HFFc6 (cell line): ENCODE measurements around the gene RAB3GAP1. TPM values are rescaled to one million over a fixed set of nuclear protein-coding genes. Genes with fewer than 3 reads are reported as not detected.

Experiments
- DNase-seq: peaks from one replicate; pipeline ENCODE4 v3.0.0-alpha.2; 2018
- H3K27ac Mint-ChIP-seq: 2 replicates; pipeline ENCODE4 v1.8.0; 2020; ENCODE audit warnings: mild to moderate bottlenecking, mixed read lengths
- H3K27me3 Mint-ChIP-seq: 2 replicates; pipeline ENCODE4 v1.8.0; 2021; ENCODE audit warnings: mild to moderate bottlenecking, moderate library complexity, mixed read lengths; ENCODE audit not compliant: insufficient read depth
- H3K36me3 Mint-ChIP-seq: 2 replicates; pipeline ENCODE4 v1.8.0; 2021; ENCODE audit warnings: low read depth, mixed read lengths
- H3K4me1 Mint-ChIP-seq: 2 replicates; pipeline ENCODE4 v1.8.0; 2020; ENCODE audit warnings: low read depth, mixed read lengths
- H3K4me3 Mint-ChIP-seq: 2 replicates; pipeline ENCODE4 v1.8.0; 2020; ENCODE audit warnings: mild to moderate bottlenecking, moderate library complexity, mixed read lengths
- H3K9me3 Mint-ChIP-seq: 2 replicates; pipeline ENCODE4 v1.8.0; 2020; ENCODE audit warnings: mild to moderate bottlenecking, mixed read lengths
- CTCF ChIP-seq: fragments of 200-600 bp; sonication (generic); IDR thresholded peaks from 2 replicates; pipeline ENCODE4 v1.5.0; 2021; ENCODE audit warnings: antibody characterized with exemption, mild to moderate bottlenecking
- total RNA-seq, 6 experiments: library from RNA; stranded (reverse); fragmentation: NEBNext Ultra II Directional; extraction: Animal tissue kit (Norgen Biotek cat#: 25700); gene quantifications; 2 replicates in 1 of 6; 3 replicates in 5 of 6; pipeline ENCODE4 v1.2.3, GENCODE V29; 2021

Gene RAB3GAP1
- total RNA-seq, 6 experiments from 2014 or later, result 52.6 to 61.2 (median 59.1) TPM

- DNase-seq, result no peak
- H3K4me3 Mint-ChIP-seq, result no peak overlapping the region
- peaks cover 10% of the 10 kb centered on the region; the same call in 1 of the 2 replicates for H3K9me3 Mint-ChIP-seq
These were observed 39.6 kb downstream of the RAB3GAP1 start for GRCh38 chr2:135091681-135092080.

DNA sequence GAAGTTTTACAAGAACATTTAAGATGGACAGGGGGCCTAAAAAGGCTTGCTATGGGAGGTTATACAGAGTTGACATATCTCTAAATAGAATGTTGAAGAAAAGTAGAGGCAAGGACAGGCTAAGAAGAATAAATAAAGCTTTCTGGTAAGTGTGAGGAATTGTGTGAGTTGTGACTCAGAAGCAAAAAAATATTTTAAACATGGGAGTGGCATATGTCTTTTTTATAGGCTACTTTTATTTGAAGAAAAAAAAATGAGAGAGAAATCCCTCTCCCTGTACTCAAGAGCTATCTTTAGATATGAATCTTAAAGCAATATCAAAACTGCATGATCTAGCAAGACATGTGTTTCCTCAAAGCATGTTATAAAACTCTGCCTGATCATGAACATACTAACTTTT is 41.1 kb downstream of the RAB3GAP1 start:
- 0 out of 2 replicates have a peak overlapping the region, but pooled peaks have one; percentile 28 for H3K27ac Mint-ChIP-seq
- no peak overlapping the region; the same call in 1 of the 2 replicates for H3K4me3 Mint-ChIP-seq
- H3K4me1 Mint-ChIP-seq, result peaks cover 46% of the 10 kb centered on the region
- no peak for DNase-seq
- H3K9me3 Mint-ChIP-seq, result peaks cover 10% of the 10 kb centered on the region; the same call in 1 of the 2 replicates
- H3K36me3 Mint-ChIP-seq, result peaks cover 44% of the 10 kb centered on the region
- no peaks in the 10 kb centered on the region; the same call in 1 of the 2 replicates for H3K27me3 Mint-ChIP-seq
- TF ChIP-seq CTCF, result no peak

More at GRCh38 chr2:135091681-135092080, 39.6 kb downstream of the RAB3GAP1 start:
- no peak overlapping the region for H3K27ac Mint-ChIP-seq
- no peak for TF ChIP-seq CTCF
- H3K4me1 Mint-ChIP-seq, result peaks cover 53% of the 10 kb centered on the region
- H3K36me3 Mint-ChIP-seq, result peaks cover 37% of the 10 kb centered on the region
- no peaks in the 10 kb centered on the region; the same call in 1 of the 2 replicates for H3K27me3 Mint-ChIP-seq

DNA sequence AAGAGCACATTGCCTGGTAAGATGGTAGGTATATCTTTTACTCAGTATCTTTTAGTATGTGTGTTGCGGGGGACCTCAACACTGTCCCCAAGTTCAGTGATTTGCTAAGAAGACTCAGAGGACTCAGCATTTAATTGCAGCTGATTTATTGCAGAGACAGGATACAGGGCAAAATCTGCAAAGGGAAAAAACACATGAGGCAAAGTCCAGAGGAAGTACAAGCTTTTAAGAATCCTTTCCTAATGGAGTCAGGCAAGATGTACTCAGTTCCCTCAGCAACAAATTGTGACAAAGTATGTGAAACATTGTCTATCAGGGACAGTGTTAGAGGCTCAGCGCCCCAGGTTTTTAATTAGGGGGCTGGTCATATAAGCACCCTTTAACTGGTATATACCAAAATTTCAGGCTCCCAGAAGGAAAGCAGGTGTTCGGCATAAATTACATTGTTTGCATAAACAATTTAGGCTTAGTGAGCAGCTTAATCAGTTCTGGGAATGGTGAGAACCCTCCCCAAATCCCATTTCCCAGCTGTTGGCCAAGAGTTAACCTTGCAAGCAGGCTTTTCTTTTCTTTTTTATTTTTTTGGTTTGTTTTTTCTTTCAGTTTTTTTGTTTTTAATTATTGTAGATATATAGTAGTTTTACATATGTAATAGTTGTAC is 41.7 kb downstream of the RAB3GAP1 start:
- no peak overlapping the region for H3K27ac Mint-ChIP-seq

GRCh38 chr2:135094508-135094907 is 42.4 kb downstream of the RAB3GAP1 start:
- TF ChIP-seq CTCF, result no peak
- Mint-ChIP-seq H3K4me3 (no peak overlapping the region), H3K36me3 (peaks cover 35% of the 10 kb centered on the region), H3K27ac (no peak overlapping the region), H3K9me3 (0 out of 2 replicates have a peak, but pooled peaks cover 1% of the 10 kb centered on the region), H3K4me1 (peaks cover 55% of the 10 kb centered on the region), H3K27me3 (no peaks in the 10 kb centered on the region; the same call in 1 of the 2 replicates)
- no peak for DNase-seq

More for the DNA sequence above, 41.7 kb downstream of the RAB3GAP1 start:
- Mint-ChIP-seq H3K27me3 (no peaks in the 10 kb centered on the region; the same call in 1 of the 2 replicates), H3K36me3 (peaks cover 42% of the 10 kb centered on the region), H3K9me3 (peaks cover 8% of the 10 kb centered on the region; the same call in 1 of the 2 replicates), H3K4me1 (peaks cover 48% of the 10 kb centered on the region), H3K4me3 (no peak overlapping the region)
- TF ChIP-seq CTCF, result no peak
- DNase-seq, result no peak

DNA sequence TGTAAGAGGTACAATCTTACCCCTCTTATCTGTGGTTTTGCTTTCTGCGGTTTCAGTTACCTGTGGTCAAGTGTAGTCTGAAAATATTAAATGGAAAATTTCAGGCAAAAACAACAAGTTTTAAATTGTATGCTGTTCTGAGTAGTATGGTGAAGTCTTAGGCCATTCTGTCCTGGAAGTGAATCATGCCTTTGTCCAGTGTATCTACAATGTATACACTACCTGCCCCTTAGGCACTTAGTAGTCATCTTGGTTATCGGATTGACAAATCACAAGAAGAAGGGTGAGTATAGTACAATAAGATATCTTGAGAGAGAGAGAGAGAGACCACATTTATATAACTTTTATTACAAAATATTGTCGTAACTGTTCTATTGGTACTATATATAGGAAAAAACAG is 43.5 kb downstream of the RAB3GAP1 start:
- H3K9me3 Mint-ChIP-seq, result no peaks in the 10 kb centered on the region
- peaks cover 57% of the 10 kb centered on the region for H3K4me1 Mint-ChIP-seq
- no peak for DNase-seq
- no peak overlapping the region for H3K4me3 Mint-ChIP-seq
- no peaks in the 10 kb centered on the region; the same call in 1 of the 2 replicates for H3K27me3 Mint-ChIP-seq
- no peak for TF ChIP-seq CTCF
- peaks cover 33% of the 10 kb centered on the region for H3K36me3 Mint-ChIP-seq
- H3K27ac Mint-ChIP-seq, result no peak overlapping the region
